SU-DHL-6 (cell line): ENCODE data around the gene MTFMT.

Experiments
- CTCF ChIP-seq: fragments of 200-600 bp; sonication (generic); IDR thresholded peaks from one replicate; pipeline ENCODE4 v1.5.1; 2017; ENCODE audit warnings: antibody characterized with exemption, mild to moderate bottlenecking, low read length, moderate library complexity; ENCODE audit not compliant: insufficient read depth, poor library complexity, severe bottlenecking
- EZH2phosphoT487 ChIP-seq: fragments of 200-600 bp; sonication (generic), shearing (Covaris generic); conservative IDR thresholded peaks from 2 replicates; pipeline ENCODE4 v1.6.1; 2018; ENCODE audit warnings: mild to moderate bottlenecking, antibody characterized with exemption, low read length, moderate library complexity, mixed read lengths

DNA sequence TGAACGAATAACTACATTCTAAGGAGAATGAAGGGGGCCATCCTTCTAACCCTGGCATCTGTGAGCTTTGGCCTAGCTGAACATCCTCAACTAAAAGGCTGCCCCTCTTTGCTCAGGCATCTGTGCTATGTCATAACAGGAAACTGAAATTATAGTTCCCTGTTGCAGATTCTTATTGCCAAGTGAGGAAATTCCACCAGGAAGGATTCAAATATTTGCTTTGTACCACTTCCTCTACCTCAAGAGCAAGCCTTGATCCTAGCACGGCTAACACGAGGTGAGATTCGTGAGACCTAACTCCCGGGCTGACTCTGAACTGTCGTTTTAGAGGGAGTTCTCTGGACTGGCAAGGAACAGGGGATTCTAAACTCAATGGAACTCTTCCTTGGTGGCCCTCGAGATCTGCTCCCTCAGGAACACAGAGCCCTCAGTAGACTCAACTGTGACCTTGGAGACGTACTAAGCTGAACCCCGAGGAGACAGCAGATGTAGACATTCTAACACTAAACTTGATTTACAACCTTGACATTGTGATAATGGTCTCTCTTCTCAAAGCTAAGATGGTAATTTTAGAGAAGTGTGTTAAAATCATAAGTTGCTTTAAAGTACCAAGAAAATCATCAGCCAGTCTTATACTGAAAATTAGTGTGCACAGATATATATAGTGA, 43.9 kb downstream of the MTFMT start:
- TF ChIP-seq CTCF (no peak), EZH2phosphoT487 (no peak)
